Gastrocnemius medialis (tissue), 4 donors: Measurements from ENCODE around the gene SHROOM3.

ENCODE experiments used
- CTCF ChIP-seq, 5 experiments: fragments of 450-650 bp in 3 of 5; fragments of 200-600 bp in 2 of 5; sonication (generic) in 2 of 5; IDR thresholded peaks in 4 of 5; conservative IDR thresholded peaks in 1 of 5; 1 replicate in 4 of 5; 2 replicates in 1 of 5; pipeline ENCODE4 v1.5.1; 2016 to 2019; ENCODE audit warnings: antibody characterized with exemption in 5 of 5, mild to moderate bottlenecking in 3 of 5, moderate library complexity in 3 of 5
- POLR2A ChIP-seq, 2 donors: fragments of 450-650 bp; IDR thresholded peaks; one replicate each; pipeline ENCODE4 v1.6.1; 2017; ENCODE audit warnings: antibody characterized with exemption in 2 of 2, mild to moderate bottlenecking in 2 of 2, moderate library complexity in 2 of 2

GRCh38 chr4:76690906-76691275 lies 255.9 kb downstream of the SHROOM3 start:
- TF ChIP-seq CTCF (IDR thresholded peaks at IDR 0.05 in 4 of 5, conservative IDR thresholded peaks at IDR 0.05 in 1 of 5) (no peak), POLR2A (IDR thresholded peaks at IDR 0.05) (no peak)
